IMR-90 (cell line): ENCODE results near the gene BDH1. TPM values are rescaled to one million over a fixed set of nuclear protein-coding genes. Genes with fewer than 3 reads are reported as not detected.

Experiments
- ATAC-seq: fragments of 200-7000 bp; cut with Tn5 transposase; 2 replicates; pipeline ENCODE4 v1.9.1; 2020; ENCODE audit warnings: low read depth, mild to moderate bottlenecking, moderate library complexity
- BruUV-seq: library from RNA; stranded (reverse); fragments of 400-500 nt; replicated peaks from 2 replicates; lab custom pipeline; 2021; lab: Mats Ljungman, UMichigan
- CTCF ChIA-PET: fragments of 300-600 bp; formaldehyde crosslinking; extraction: SDS; loops from one replicate; lab custom pipeline; 2021; ENCODE audit warnings: antibody characterized with exemption; lab: Yijun Ruan, JAX
- POLR2A ChIA-PET: fragments of 300-600 bp; sonication (Branson Sonifier 250); formaldehyde crosslinking; loops from one replicate; lab custom pipeline; 2022; ENCODE audit warnings: antibody characterized with exemption; ENCODE audit not compliant: unreplicated experiment; lab: Charles Lee
- DNase-seq: peaks from one replicate; pipeline ENCODE4 v3.0.0; 2013
- H2AFZ ChIP-seq: replicated peaks from 2 replicates; pipeline ENCODE3; 2013; ENCODE audit warnings: low read length, mild to moderate bottlenecking; ENCODE audit not compliant: poor library complexity
- H2AK5ac ChIP-seq: 2 replicates; pipeline ENCODE4 v1.6.1; 2013; ENCODE audit warnings: low read depth, low read length, inconsistent platforms
- H2AK9ac ChIP-seq: replicated peaks from 2 replicates; pipeline ENCODE3; 2013; ENCODE audit warnings: mild to moderate bottlenecking, low read depth, low read length, moderate library complexity; ENCODE audit not compliant: poor library complexity
- H2BK120ac ChIP-seq: 2 replicates; pipeline ENCODE4 v1.6.1; 2013; ENCODE audit warnings: low read depth, low read length, inconsistent platforms
- H2BK15ac ChIP-seq: 3 replicates; pipeline ENCODE4 v1.6.1; 2013; ENCODE audit warnings: low read depth, low read length, inconsistent platforms
- H2BK20ac ChIP-seq: 2 replicates; pipeline ENCODE4 v1.6.1; 2013; ENCODE audit warnings: low read depth, mild to moderate bottlenecking, inconsistent platforms, low read length, moderate library complexity
- H2BK5ac ChIP-seq: 2 replicates; pipeline ENCODE4 v1.6.1; 2013; ENCODE audit warnings: mild to moderate bottlenecking, low read depth, low read length, inconsistent platforms; ENCODE audit not compliant: poor library complexity, severe bottlenecking
- H3K14ac ChIP-seq: replicated peaks from 2 replicates; pipeline ENCODE4 v1.6.1; 2013; ENCODE audit warnings: low read depth, low read length, inconsistent platforms
- H3K18ac ChIP-seq: 2 replicates; pipeline ENCODE4 v1.6.1; 2013; ENCODE audit warnings: low read depth, low read length, control low read depth
- H3K23ac ChIP-seq: 2 replicates; pipeline ENCODE4 v1.6.1; 2013; ENCODE audit warnings: low read depth, low read length, inconsistent platforms
- H3K27ac ChIP-seq: 2 replicates; pipeline ENCODE4 v1.5.1; 2013; ENCODE audit warnings: mild to moderate bottlenecking, control low read depth, low read length; ENCODE audit not compliant: insufficient read depth
- H3K27me3 ChIP-seq: 2 replicates; pipeline ENCODE4 v1.6.1; 2013; ENCODE audit warnings: low read length; ENCODE audit not compliant: control insufficient read depth, insufficient read depth
- H3K36me3 ChIP-seq: 2 replicates; pipeline ENCODE4 v1.6.1; 2013; ENCODE audit warnings: low read length, mixed read lengths; ENCODE audit not compliant: control insufficient read depth, insufficient read depth
- H3K4ac ChIP-seq: 2 replicates; pipeline ENCODE4 v1.6.1; 2013; ENCODE audit warnings: low read depth, low read length, inconsistent platforms
- H3K4me1 ChIP-seq: 2 replicates; pipeline ENCODE4 v1.6.1; 2013; ENCODE audit warnings: low read length, mixed read lengths; ENCODE audit not compliant: control insufficient read depth, insufficient read depth
- H3K4me2 ChIP-seq: 2 replicates; pipeline ENCODE4 v1.6.1; 2013; ENCODE audit warnings: low read depth, mild to moderate bottlenecking, control low read depth, low read length, moderate library complexity
- H3K4me3 ChIP-seq: 2 replicates; pipeline ENCODE4 v1.5.1; 2013; ENCODE audit warnings: low read depth, mild to moderate bottlenecking, control low read depth, low read length, moderate library complexity; ENCODE audit not compliant: insufficient read depth
- H3K56ac ChIP-seq: 2 replicates; pipeline ENCODE4 v1.6.1; 2013; ENCODE audit warnings: low read length, inconsistent platforms; ENCODE audit not compliant: insufficient read depth; ENCODE audit errors: extremely low read depth
- H3K79me1 ChIP-seq, 2 experiments: 2 replicates each; pipeline ENCODE4 v1.6.1; 2013; ENCODE audit warnings: low read length in 2 of 2, inconsistent platforms in 1 of 2, low read depth in 1 of 2
- H3K9ac ChIP-seq: 2 replicates; pipeline ENCODE4 v1.6.1; 2013; ENCODE audit warnings: low read depth, low read length, control low read depth
- H3K9me1 ChIP-seq: 2 replicates; pipeline ENCODE4 v1.6.1; 2013; ENCODE audit warnings: low read length, inconsistent platforms; ENCODE audit not compliant: insufficient read depth
- H3K9me3 ChIP-seq: 2 replicates; pipeline ENCODE4 v1.6.1; 2013; ENCODE audit warnings: low read length; ENCODE audit not compliant: control insufficient read depth, insufficient read depth
- H4K20me1 ChIP-seq: 2 replicates; pipeline ENCODE4 v1.6.1; 2013; ENCODE audit warnings: low read length, inconsistent platforms; ENCODE audit not compliant: insufficient read depth
- H4K5ac ChIP-seq: 2 replicates; pipeline ENCODE4 v1.6.1; 2013; ENCODE audit warnings: mild to moderate bottlenecking, low read depth, low read length, control low read depth
- H4K8ac ChIP-seq, 2 experiments: 2 replicates each; pipeline ENCODE4 v1.6.1; 2013; ENCODE audit warnings: low read depth in 2 of 2, low read length in 2 of 2, control low read depth in 1 of 2, inconsistent platforms in 1 of 2
- H4K91ac ChIP-seq: 2 replicates; pipeline ENCODE4 v1.6.1; 2013; ENCODE audit warnings: low read depth, low read length, inconsistent platforms; ENCODE audit not compliant: insufficient read depth
- BHLHE40 ChIP-seq: fragments of 150-350 bp; IDR thresholded peaks from 2 replicates; pipeline ENCODE4 v1.6.1; 2016; ENCODE audit warnings: mild to moderate bottlenecking, low read depth, low read length
- CEBPB ChIP-seq: IDR thresholded peaks from 2 replicates; pipeline ENCODE4 v1.6.1; 2012; ENCODE audit warnings: low read depth, low read length, improper control_type of control experiment
- CHD1 ChIP-seq: IDR thresholded peaks from 2 replicates; pipeline ENCODE4 v1.6.1; 2012; ENCODE audit warnings: low read depth, low read length, improper control_type of control experiment
- CTCF ChIP-seq: conservative IDR thresholded peaks from 2 replicates; pipeline ENCODE4 v1.5.1; 2012; ENCODE audit warnings: mild to moderate bottlenecking, low read depth, low read length, improper control_type of control experiment
- FOS ChIP-seq: fragments of 150-350 bp; IDR thresholded peaks from 2 replicates; pipeline ENCODE4 v1.6.1; 2016; ENCODE audit warnings: low read depth, low read length
- MAFK ChIP-seq: IDR thresholded peaks from 2 replicates; pipeline ENCODE4 v1.6.1; 2012; ENCODE audit warnings: low read depth, low read length, improper control_type of control experiment
- MAZ ChIP-seq: IDR thresholded peaks from 2 replicates; pipeline ENCODE4 v1.6.1; 2012; ENCODE audit warnings: low read depth, mild to moderate bottlenecking, low read length, improper control_type of control experiment, moderate library complexity, borderline replicate concordance
- MXI1 ChIP-seq: IDR thresholded peaks from 2 replicates; pipeline ENCODE4 v1.6.1; 2012; ENCODE audit warnings: low read depth, mild to moderate bottlenecking, low read length, moderate library complexity, borderline replicate concordance
- NFE2L2 ChIP-seq: fragments of 150-350 bp; IDR thresholded peaks from 2 replicates; pipeline ENCODE4 v1.6.1; 2016; ENCODE audit warnings: low read depth, mild to moderate bottlenecking, low read length
- POLR2A ChIP-seq: IDR thresholded peaks from 2 replicates; pipeline ENCODE4 v1.6.1; 2012; ENCODE audit warnings: mild to moderate bottlenecking, low read depth, low read length
- RAD21 ChIP-seq: IDR thresholded peaks from 2 replicates; pipeline ENCODE4 v1.6.1; 2012; ENCODE audit warnings: low read length, improper control_type of control experiment
- RFX5 ChIP-seq: IDR thresholded peaks from 2 replicates; pipeline ENCODE4 v1.8.0; 2012; ENCODE audit warnings: low read depth, mild to moderate bottlenecking, low read length, moderate library complexity
- SMC3 ChIP-seq: fragments of 150-350 bp; IDR thresholded peaks from 2 replicates; pipeline ENCODE4 v1.6.1; 2016; ENCODE audit warnings: low read depth, mild to moderate bottlenecking, antibody characterized with exemption, low read length, moderate library complexity
- USF2 ChIP-seq: fragments of 150-350 bp; IDR thresholded peaks from 2 replicates; pipeline ENCODE4 v1.6.1; 2017; ENCODE audit warnings: mild to moderate bottlenecking, antibody characterized with exemption, low read length, low read depth
- WGBS, 2 experiments: methylation state at CpG; one replicate each; pipeline versions ENCODE4 v1.1.5 to v1.1.7; 2013; ENCODE audit warnings: missing lambda C conversion rate in 2 of 2; ENCODE audit not compliant: insufficient read length in 1 of 2; ENCODE audit errors: extremely low coverage in 2 of 2; 5-methylcytosine and 5-hydroxymethylcytosine counted together
- dilution Hi-C: fragments of 300-500 bp; cut with HindIII; formaldehyde crosslinking; loops from one replicate; pipeline ENCODE4 v1.14.3; 2018; ENCODE audit warnings: low sequenced_read_pairs; ENCODE audit not compliant: unreplicated experiment
- in situ Hi-C: fragments of 300-500 bp; cut with MboI; formaldehyde crosslinking; loops from 3 replicates; pipeline ENCODE4 v1.14.3; 2019; ENCODE audit warnings: low sequenced_read_pairs, inconsistent platforms, mixed read lengths
- intact Hi-C: fragments of 100-400 bp; cut with micrococcal nuclease; formaldehyde crosslinking; loops from 2 replicates; pipeline ENCODE4 v1.10.0; 2022
- polyA plus RNA-seq, 3 experiments: library from polyadenylated mRNA; depleted of rRNA; stranded (reverse); fragments of >200 nt; gene quantifications; 2 replicates each; pipeline ENCODE4 v1.2.3, GENCODE V29; 2012; ENCODE audit warnings: low replicate concordance in 1 of 3
- total RNA-seq: library from RNA; depleted of rRNA; stranded (reverse); fragments of >200 nt; gene quantifications from 2 replicates; pipeline ENCODE4 v1.2.3, GENCODE V29; 2012
- TF ChIP-seq, protein P1 (sequence below): fragments of 150-350 bp; IDR thresholded peaks from 2 replicates; pipeline ENCODE4 v1.6.1; 2016; ENCODE audit warnings: low read depth, mild to moderate bottlenecking, low read length, moderate library complexity, borderline replicate concordance

The BDH1 gene
- total and polyA plus RNA-seq, 2 of the 4 experiments (the other 2 are of a cell fraction): 2.7 to 4.4 TPM

GRCh38 chr3:197564097-197564843 is 8.5 kb upstream of the BDH1 start:
- no peak overlapping the region for H3K4ac ChIP-seq
- no peak overlapping the region for H2BK20ac ChIP-seq
- H2AFZ ChIP-seq: no peak overlapping the region
- H3K18ac ChIP-seq: no peak overlapping the region
- no peaks in the 10 kb centered on the region for H3K36me3 ChIP-seq
- H4K5ac ChIP-seq: no peak overlapping the region
- H2BK120ac ChIP-seq: no peak overlapping the region
- no peak overlapping the region for H2BK15ac ChIP-seq
- no peaks in the 10 kb centered on the region for H3K79me1 ChIP-seq
- no peak overlapping the region for H3K4me2 ChIP-seq
- H3K27ac ChIP-seq: no peak overlapping the region
- no peak overlapping the region for H2BK5ac ChIP-seq
- no peak overlapping the region for H4K8ac ChIP-seq
- H4K91ac ChIP-seq: no peak overlapping the region
- no TSS peak for BruUV-seq
- H3K27me3 ChIP-seq: peaks cover 19% of the 10 kb centered on the region
- no peak overlapping the region for H2AK5ac ChIP-seq
- H3K9ac ChIP-seq: no peak overlapping the region
- WGBS, 2 experiments: no CpG with 5 or more reads among the region's 1 CpG
- no peak overlapping the region for H2AK9ac ChIP-seq
- no peak overlapping the region for H3K56ac ChIP-seq
- 0 out of 2 replicates have a peak, but pooled peaks cover 3% of the 10 kb centered on the region for H3K9me1 ChIP-seq
- peaks cover 3% of the 10 kb centered on the region; the same call in 1 of the 2 replicates for H3K9me3 ChIP-seq
- ChIA-PET POLR2A (no interaction called here), CTCF (interaction anchor here (0.6 to 1.2 kb wide), 2 partner anchors 9 to 185 kb away, joined by 3 to 4 read pairs; no protein-coding TSS in a partner anchor)
- intact Hi-C loops: no loop called here
- DNase-seq (no peak), ATAC-seq (no peak)
- H3K4me1 ChIP-seq: no peaks in the 10 kb centered on the region
- no peaks in the 10 kb centered on the region for H4K20me1 ChIP-seq
- no peak overlapping the region for H3K23ac ChIP-seq
- no peak overlapping the region for H3K4me3 ChIP-seq
- dilution Hi-C loops: no loop called here
- H3K14ac ChIP-seq: no peak overlapping the region
- in situ Hi-C loops: no loop called here
- TF ChIP-seq MXI1: no peak
- TF ChIP-seq RFX5: no peak
- TF ChIP-seq CEBPB: no peak
- no peak for TF ChIP-seq SMC3
- TF ChIP-seq POLR2A: no peak
- no peak for TF ChIP-seq NFE2L2
- TF ChIP-seq USF2: no peak
- TF ChIP-seq, protein P1, sequence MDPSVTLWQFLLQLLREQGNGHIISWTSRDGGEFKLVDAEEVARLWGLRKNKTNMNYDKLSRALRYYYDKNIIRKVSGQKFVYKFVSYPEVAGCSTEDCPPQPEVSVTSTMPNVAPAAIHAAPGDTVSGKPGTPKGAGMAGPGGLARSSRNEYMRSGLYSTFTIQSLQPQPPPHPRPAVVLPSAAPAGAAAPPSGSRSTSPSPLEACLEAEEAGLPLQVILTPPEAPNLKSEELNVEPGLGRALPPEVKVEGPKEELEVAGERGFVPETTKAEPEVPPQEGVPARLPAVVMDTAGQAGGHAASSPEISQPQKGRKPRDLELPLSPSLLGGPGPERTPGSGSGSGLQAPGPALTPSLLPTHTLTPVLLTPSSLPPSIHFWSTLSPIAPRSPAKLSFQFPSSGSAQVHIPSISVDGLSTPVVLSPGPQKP: no peak
- no peak for TF ChIP-seq BHLHE40
- TF ChIP-seq FOS: no peak
- TF ChIP-seq MAZ: no peak
- no peak for TF ChIP-seq RAD21
- no peak for TF ChIP-seq CTCF
- TF ChIP-seq MAFK: no peak
- no peak for TF ChIP-seq CHD1
